ENCODE results near the gene DGKG.

The DGKG gene

DNA sequence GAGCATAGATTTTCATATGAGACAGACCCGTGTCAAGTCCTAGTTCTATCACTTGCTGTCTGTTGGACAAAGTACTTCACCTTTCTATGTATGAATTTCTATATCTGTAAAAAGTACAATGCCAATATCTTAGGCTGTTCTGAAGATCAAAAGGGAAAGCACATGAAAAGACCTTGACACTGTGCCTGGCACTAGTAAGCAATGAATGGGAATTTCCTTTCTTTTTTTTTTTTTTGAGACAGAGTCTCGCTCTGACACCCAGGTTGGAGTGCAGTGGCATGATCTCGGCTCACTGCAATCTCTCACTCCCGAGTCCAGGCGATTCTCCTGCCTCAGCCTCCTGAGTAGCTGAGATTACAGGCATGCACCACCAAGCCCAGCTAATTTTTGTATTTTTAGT is 217.8 kb downstream of the DGKG start:
- no peak overlapping the region for H3K4me3 ChIP-seq (replicated peaks; ENCODE audit: low read depth, low read length)
- DNase-seq (ENCODE audit: low read depth) = no peak
- TF ChIP-seq, protein P1, sequence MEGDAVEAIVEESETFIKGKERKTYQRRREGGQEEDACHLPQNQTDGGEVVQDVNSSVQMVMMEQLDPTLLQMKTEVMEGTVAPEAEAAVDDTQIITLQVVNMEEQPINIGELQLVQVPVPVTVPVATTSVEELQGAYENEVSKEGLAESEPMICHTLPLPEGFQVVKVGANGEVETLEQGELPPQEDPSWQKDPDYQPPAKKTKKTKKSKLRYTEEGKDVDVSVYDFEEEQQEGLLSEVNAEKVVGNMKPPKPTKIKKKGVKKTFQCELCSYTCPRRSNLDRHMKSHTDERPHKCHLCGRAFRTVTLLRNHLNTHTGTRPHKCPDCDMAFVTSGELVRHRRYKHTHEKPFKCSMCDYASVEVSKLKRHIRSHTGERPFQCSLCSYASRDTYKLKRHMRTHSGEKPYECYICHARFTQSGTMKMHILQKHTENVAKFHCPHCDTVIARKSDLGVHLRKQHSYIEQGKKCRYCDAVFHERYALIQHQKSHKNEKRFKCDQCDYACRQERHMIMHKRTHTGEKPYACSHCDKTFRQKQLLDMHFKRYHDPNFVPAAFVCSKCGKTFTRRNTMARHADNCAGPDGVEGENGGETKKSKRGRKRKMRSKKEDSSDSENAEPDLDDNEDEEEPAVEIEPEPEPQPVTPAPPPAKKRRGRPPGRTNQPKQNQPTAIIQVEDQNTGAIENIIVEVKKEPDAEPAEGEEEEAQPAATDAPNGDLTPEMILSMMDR (IDR thresholded peaks at IDR 0.05; ENCODE audit: low read length, missing control alignments) = no peak

GRCh38 chr3:186143250-186143649 is 218.8 kb downstream of the DGKG start:
- TF ChIP-seq, protein P1 (IDR thresholded peaks at IDR 0.05; ENCODE audit: low read length, missing control alignments) = no peak
- H3K4me3 ChIP-seq (replicated peaks; ENCODE audit: low read depth, low read length) = no peak overlapping the region
- no peak for DNase-seq (ENCODE audit: low read depth)

DNA sequence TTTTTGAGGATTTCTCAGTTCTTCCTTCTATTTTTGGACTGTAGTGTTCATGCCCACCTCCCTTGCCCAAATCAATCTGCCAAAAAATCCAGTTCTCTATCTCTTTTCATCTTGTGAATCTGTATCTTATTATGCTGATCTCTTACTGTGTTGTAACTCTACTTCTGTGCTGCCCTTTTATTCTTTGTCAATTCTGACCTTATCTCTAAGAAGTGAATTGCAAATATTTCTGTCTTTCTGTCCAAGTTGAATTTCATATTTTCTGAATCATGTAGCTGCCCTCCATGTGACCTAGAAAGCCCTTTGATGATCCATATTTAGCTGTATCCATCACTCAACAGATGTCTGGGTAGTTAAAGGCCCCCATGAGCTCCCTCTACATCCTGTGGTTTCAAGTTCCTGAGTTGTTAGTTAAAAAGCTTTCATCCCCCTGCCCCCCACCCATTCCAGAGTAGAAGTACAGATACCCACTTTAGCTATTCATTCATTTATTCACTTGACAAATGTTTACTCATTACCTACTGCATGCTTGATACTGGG is 219.6 kb downstream of the DGKG start:
- no peak for DNase-seq (ENCODE audit: low read depth)
- H3K4me3 ChIP-seq (replicated peaks; ENCODE audit: low read depth, low read length) = no peak overlapping the region
- TF ChIP-seq, protein P1 (IDR thresholded peaks at IDR 0.05; ENCODE audit: low read length, missing control alignments) = no peak

GRCh38 chr3:186141790-186142189 is 220.2 kb downstream of the DGKG start:
- no peak overlapping the region for H3K4me3 ChIP-seq (replicated peaks; ENCODE audit: low read depth, low read length)
- DNase-seq (ENCODE audit: low read depth) = no peak
- TF ChIP-seq, protein P1 (IDR thresholded peaks at IDR 0.05; ENCODE audit: low read length, missing control alignments) = no peak

GRCh38 chr3:186138272-186138981 is 223.6 kb downstream of the DGKG start:
- no peak overlapping the region for H3K4me3 ChIP-seq (replicated peaks; ENCODE audit: low read depth, low read length)
- TF ChIP-seq, protein P1 (IDR thresholded peaks at IDR 0.05; ENCODE audit: low read length, missing control alignments) = no peak
- DNase-seq (ENCODE audit: low read depth) = no peak

DNA sequence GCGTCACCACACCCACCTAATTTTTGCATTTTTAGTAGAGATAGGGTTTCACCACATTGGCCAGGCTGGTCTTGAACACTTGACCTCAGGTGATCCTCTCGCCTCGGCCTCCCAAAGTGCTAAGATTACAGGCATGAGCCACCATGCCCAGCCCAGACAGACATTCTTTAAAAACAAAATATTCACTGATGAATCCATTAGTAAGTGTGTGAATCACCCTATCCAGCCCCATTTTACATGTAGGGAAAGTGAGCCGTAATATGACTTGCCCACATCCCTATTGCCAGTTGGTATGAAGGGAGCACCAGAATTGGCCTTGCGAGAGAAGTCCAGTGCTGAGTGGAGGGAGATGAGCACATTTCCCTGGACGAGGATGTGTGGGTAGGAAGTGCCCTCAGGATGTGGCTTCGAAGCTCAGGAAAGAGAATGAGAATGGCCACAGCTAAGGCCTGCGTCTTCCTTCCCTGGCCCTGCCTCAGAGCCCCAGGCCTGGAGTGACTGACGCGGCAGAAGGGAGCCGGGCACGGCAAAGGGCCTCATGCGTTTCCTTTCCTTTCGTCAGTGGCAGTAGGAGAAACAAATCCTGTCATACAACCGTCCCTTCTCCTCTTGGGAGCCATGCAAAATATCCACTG is 224.9 kb downstream of the DGKG start:
- DNase-seq (ENCODE audit: low read depth) = no peak
- TF ChIP-seq, protein P1 (IDR thresholded peaks at IDR 0.05; ENCODE audit: low read length, missing control alignments) = no peak
- no peak overlapping the region for H3K4me3 ChIP-seq (replicated peaks; ENCODE audit: low read depth, low read length)

Measured in fibroblast of pulmonary artery (primary cell).